Spleen (tissue), 7 donors: ENCODE results near the gene AAK1.

Experiments
- POLR2A ChIP-seq, 3 donors: fragments of 450-650 bp; IDR thresholded peaks; one replicate each; pipeline ENCODE4 v1.5.1; 2017; ENCODE audit warnings: antibody characterized with exemption in 3 of 3, mild to moderate bottlenecking in 1 of 3
- TF ChIP-seq, protein P1 (sequence below), 11 experiments: fragments of 200-600 bp in 7 of 11; fragments of 450-650 bp in 4 of 11; sonication (generic) in 4 of 11; IDR thresholded peaks in 8 of 11; conservative IDR thresholded peaks in 3 of 11; 1 replicate in 7 of 11; 2 replicates in 4 of 11; pipeline versions ENCODE4 v1.4.0 to v1.8.0; 2016 to 2021; ENCODE audit warnings: antibody characterized with exemption in 11 of 11, inconsistent platforms in 4 of 11, mild to moderate bottlenecking in 1 of 11
- donor health status: DM: no; HTN: no; CAD: no; lungs with moderate emphysema.
- donor health status: DM: no; HTN: no; CAD: no.
- donor health status: DM: no; HTN: no; CAD: no.

- peak in 1 of 3 donors; percentile 63 for TF ChIP-seq POLR2A (IDR thresholded peaks at IDR 0.05)
- TF ChIP-seq, protein P1, sequence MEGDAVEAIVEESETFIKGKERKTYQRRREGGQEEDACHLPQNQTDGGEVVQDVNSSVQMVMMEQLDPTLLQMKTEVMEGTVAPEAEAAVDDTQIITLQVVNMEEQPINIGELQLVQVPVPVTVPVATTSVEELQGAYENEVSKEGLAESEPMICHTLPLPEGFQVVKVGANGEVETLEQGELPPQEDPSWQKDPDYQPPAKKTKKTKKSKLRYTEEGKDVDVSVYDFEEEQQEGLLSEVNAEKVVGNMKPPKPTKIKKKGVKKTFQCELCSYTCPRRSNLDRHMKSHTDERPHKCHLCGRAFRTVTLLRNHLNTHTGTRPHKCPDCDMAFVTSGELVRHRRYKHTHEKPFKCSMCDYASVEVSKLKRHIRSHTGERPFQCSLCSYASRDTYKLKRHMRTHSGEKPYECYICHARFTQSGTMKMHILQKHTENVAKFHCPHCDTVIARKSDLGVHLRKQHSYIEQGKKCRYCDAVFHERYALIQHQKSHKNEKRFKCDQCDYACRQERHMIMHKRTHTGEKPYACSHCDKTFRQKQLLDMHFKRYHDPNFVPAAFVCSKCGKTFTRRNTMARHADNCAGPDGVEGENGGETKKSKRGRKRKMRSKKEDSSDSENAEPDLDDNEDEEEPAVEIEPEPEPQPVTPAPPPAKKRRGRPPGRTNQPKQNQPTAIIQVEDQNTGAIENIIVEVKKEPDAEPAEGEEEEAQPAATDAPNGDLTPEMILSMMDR (IDR thresholded peaks at IDR 0.05 in 8 of 11, conservative IDR thresholded peaks at IDR 0.05 in 3 of 11), result peak in 1 of 11 experiments; percentile 5
These were observed at the start of gene AAK1 for GRCh38 chr2:69643602-69644505.
